ENCODE data around the gene ROCK1.
"Not testable (repeated sequence)": the region's sequence is repeated elsewhere in the genome, so short reads cannot be mapped to it uniquely, and the experiment has no call there.

The ROCK1 gene

GRCh38 chr18:21111346-21112139 lies at the start of gene ROCK1:
TSS of gene ROCK1 (minus strand) at chr18:21111813. CDS start at chr18:21110910, 903 bp downstream.
- peak; percentile 81 to 86 for ATAC-seq

GRCh38 chr18:21155443-21155842 lies 43.8 kb upstream of the ROCK1 start:
- no peak for ATAC-seq

- ATAC-seq: no peak
Measured at GRCh38 chr18:21146016-21146415, 34.4 kb upstream of the ROCK1 start.

GRCh38 chr18:21145371-21145770 lies 33.8 kb upstream of the ROCK1 start:
- no peak for ATAC-seq

GRCh38 chr18:21141668-21142422 lies 30.2 kb upstream of the ROCK1 start:
- no peak for ATAC-seq

GRCh38 chr18:21137719-21138488 lies 26.3 kb upstream of the ROCK1 start:
- not testable (repeated sequence) for ATAC-seq

GRCh38 chr18:21134895-21135294 lies 23.3 kb upstream of the ROCK1 start:
- ATAC-seq: no peak

- ATAC-seq: no peak
Measured at GRCh38 chr18:21132398-21132918, 20.8 kb upstream of the ROCK1 start.

- no peak for ATAC-seq
Measured at GRCh38 chr18:21131698-21132227, 20.1 kb upstream of the ROCK1 start.

GRCh38 chr18:21129566-21130216 lies 18.1 kb upstream of the ROCK1 start:
- no peak for ATAC-seq

- ATAC-seq: no peak
Measured at GRCh38 chr18:21123290-21123926, 11.8 kb upstream of the ROCK1 start.

- no peak for ATAC-seq
Measured at GRCh38 chr18:21118806-21119205, 7.2 kb upstream of the ROCK1 start.

GRCh38 chr18:21117409-21118131 lies 6.0 kb upstream of the ROCK1 start:
- no peak for ATAC-seq

GRCh38 chr18:21115519-21116411 lies 4.2 kb upstream of the ROCK1 start:
- no peak for ATAC-seq

- ATAC-seq: no peak
Measured at GRCh38 chr18:21112543-21113105, 1.0 kb upstream of the ROCK1 start.

GRCh38 chr18:21112140-21112473 lies 494 bp upstream of the ROCK1 start:
- ATAC-seq: peak; percentile 16 to 18

- peak; percentile 27 to 30 for ATAC-seq
Measured at GRCh38 chr18:21110713-21111345, 784 bp downstream of the ROCK1 start.

GRCh38 chr18:21109936-21110712 lies 1.5 kb downstream of the ROCK1 start:
- ATAC-seq: peak; percentile 17 to 19

Data from activated CD4-positive, CD25-positive, alpha-beta regulatory T cell treated with anti-CD3 and anti-CD28 coated beads, Interleukin-2, amount 50 U/mL, for 24 hours (primary cell).